ENCODE measurements around the gene ATP13A4.

Gene ATP13A4

DNA sequence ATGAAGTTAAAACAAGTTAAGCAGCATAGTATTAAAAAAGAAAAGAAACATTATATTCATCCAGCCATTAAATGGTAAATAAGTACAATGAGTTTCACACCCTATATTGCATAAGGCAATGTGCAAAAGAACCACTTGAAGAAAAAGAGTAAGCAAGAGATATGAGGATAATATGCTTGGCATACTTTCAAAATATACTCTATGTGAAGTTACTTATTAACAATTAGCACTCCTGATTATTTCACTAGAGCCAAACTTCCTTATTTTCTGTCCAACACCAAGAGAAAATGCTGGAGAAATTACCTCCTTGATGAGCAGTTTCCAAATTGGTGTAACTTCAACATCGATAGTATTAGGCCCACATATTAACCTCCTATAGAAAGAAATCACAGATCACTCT is 63.7 kb downstream of the ATP13A4 start:
- in situ Hi-C loops (cut with HindIII; ENCODE audit: low sequenced_read_pairs) = no loop called here
- no peak for DNase-seq (ENCODE audit: low read depth, low spot score)
- TF ChIP-seq, protein P1, sequence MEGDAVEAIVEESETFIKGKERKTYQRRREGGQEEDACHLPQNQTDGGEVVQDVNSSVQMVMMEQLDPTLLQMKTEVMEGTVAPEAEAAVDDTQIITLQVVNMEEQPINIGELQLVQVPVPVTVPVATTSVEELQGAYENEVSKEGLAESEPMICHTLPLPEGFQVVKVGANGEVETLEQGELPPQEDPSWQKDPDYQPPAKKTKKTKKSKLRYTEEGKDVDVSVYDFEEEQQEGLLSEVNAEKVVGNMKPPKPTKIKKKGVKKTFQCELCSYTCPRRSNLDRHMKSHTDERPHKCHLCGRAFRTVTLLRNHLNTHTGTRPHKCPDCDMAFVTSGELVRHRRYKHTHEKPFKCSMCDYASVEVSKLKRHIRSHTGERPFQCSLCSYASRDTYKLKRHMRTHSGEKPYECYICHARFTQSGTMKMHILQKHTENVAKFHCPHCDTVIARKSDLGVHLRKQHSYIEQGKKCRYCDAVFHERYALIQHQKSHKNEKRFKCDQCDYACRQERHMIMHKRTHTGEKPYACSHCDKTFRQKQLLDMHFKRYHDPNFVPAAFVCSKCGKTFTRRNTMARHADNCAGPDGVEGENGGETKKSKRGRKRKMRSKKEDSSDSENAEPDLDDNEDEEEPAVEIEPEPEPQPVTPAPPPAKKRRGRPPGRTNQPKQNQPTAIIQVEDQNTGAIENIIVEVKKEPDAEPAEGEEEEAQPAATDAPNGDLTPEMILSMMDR (IDR thresholded peaks at IDR 0.05; ENCODE audit: low read depth, low read length) = no peak
- H3K4me3 ChIP-seq (ENCODE audit: low read depth, low read length) = no peak overlapping the region

DNA sequence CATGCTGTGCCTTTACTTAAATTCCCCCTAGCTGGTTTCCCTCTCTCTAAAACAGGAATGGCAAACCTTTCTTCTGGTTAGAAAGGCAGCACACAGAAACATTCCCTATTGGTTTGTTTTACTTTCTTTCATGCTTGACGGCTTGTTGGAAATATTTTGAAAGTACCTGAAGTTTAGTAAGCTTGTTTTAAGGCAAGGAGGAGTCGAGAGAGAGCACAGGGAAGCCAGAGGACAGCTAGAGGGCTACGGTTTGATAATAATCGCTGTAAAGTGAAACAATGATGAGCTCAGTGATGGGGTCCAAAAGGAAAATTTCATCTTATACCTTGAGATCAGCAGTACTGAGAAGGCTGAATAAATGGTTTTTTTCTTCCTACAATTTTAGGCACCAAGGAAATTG is 64.1 kb downstream of the ATP13A4 start:
- TF ChIP-seq, protein P1 (IDR thresholded peaks at IDR 0.05; ENCODE audit: low read depth, low read length) = no peak
- no peak overlapping the region for H3K4me3 ChIP-seq (ENCODE audit: low read depth, low read length)
- in situ Hi-C loops (cut with HindIII; ENCODE audit: low sequenced_read_pairs) = no loop called here
- no peak for DNase-seq (ENCODE audit: low read depth, low spot score)

DNA sequence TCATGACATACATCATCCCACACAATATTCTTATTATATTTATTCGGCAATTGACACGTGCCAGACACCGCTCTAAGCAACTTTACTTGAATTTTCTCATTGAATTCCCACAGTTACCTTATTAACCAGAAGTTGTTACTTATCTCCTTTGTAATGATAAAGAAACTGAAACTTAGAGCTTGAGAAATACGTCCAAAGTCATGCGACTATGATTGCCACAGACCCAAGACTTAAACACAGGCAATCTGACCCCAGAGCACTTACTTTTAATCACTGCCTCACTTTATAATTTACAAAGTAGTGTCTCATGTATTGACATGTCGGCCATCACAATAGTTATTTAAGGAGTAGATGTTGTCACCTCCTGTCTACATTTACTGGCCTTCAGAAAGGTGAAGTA is 64.7 kb downstream of the ATP13A4 start:
- DNase-seq (ENCODE audit: low read depth, low spot score) = no peak
- in situ Hi-C loops (cut with HindIII; ENCODE audit: low sequenced_read_pairs) = no loop called here
- no peak overlapping the region for H3K4me3 ChIP-seq (ENCODE audit: low read depth, low read length)
- TF ChIP-seq, protein P1 (IDR thresholded peaks at IDR 0.05; ENCODE audit: low read depth, low read length) = no peak

DNA sequence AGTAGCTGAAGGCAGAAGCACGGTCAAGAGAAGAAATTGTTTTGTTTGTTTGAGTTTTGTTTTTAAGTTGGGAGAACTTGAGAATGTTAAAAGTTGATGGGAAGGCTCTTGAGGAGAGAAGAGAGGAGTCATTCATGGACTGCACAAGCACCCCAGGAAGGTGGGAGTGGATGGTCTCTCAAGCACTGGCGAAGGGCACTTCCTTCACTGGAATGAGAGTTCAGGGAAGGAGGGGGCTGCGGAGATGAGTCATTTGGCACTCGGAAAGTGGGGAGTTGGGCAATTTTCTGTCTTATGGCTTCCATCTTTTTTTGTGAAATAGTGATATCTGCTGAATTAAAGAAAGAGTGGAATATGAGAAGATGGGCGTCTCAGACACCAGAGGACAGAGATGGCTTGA is 66.0 kb downstream of the ATP13A4 start:
- TF ChIP-seq, protein P1 (IDR thresholded peaks at IDR 0.05; ENCODE audit: low read depth, low read length) = no peak
- H3K4me3 ChIP-seq (ENCODE audit: low read depth, low read length) = no peak overlapping the region
- in situ Hi-C loops (cut with HindIII; ENCODE audit: low sequenced_read_pairs) = no loop called here

DNA sequence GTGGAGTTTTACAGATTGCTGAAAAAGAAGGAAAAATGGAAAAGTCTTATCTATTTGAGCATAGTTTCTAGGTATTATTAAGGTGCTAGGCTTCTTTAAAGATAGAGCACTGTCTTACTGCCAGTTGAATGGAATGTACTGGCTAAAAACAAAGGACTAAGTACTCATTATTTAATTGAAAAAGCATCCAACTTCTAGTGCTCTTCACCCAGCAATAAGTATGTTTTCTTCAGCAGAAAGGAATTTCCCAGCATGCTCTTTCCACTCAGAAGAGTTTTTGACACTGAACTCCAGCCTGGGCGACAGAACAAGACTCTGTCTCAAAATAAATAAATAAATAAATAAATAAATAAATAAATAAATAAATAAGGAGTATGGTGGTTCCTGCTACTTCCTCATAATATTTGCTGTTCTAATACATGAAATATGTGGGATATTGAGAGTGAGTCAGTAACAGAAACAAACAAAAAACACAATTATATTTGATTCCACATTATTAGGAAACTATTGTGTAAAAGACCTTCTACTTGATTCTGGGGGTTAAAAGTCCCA is 70.6 kb downstream of the ATP13A4 start:
- H3K4me3 ChIP-seq (ENCODE audit: low read depth, low read length) = no peak overlapping the region
- no peak for DNase-seq (ENCODE audit: low read depth, low spot score)
- TF ChIP-seq, protein P1 (IDR thresholded peaks at IDR 0.05; ENCODE audit: low read depth, low read length) = no peak
- in situ Hi-C loops (cut with HindIII; ENCODE audit: low sequenced_read_pairs) = no loop called here

More for the DNA sequence above, 66.0 kb downstream of the ATP13A4 start:
- DNase-seq (ENCODE audit: low read depth, low spot score) = no peak

DNA sequence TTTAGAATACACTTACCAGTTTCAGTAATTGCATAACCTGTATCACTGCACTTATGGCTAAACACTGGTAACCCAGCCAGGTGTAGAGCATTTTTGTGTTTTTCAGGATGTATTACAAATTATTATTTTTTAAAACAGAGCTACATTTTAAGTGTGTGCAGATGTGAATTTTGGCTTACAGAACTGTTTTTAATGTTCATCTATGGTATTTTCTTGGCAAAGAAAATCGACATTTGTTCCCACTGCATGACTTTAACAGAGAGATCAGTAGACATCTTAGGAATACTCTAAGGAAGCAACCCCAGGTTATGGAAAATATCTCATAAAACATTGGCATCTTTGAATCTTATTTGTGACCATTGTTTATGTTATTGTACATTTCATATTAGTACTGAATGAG is 73.3 kb downstream of the ATP13A4 start:
- TF ChIP-seq, protein P1 (IDR thresholded peaks at IDR 0.05; ENCODE audit: low read depth, low read length) = no peak
- H3K4me3 ChIP-seq (ENCODE audit: low read depth, low read length) = no peak overlapping the region
- no peak for DNase-seq (ENCODE audit: low read depth, low spot score)
- in situ Hi-C loops (cut with HindIII; ENCODE audit: low sequenced_read_pairs) = no loop called here

DNA sequence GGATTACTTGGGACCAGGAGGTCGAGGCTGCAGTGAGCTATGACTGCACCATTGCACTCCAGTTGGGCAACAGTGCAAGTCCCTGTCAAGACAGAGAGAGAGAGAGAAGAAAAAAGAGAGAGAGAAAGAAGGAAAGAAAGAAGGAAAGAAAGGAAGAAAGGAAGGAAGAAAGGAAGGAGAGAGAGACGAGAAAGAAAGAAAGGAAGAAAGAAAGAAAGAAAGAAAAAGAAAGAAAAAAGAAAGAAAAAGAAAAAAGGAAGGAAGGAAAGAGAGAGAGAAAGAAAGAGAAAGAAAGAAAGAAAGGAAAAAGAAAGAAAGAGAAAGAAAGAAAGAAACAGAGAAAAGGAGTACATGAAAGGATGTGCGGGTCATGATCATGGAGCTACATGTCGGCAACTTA is 80.2 kb downstream of the ATP13A4 start:
- in situ Hi-C loops (cut with HindIII; ENCODE audit: low sequenced_read_pairs) = no loop called here
- no peak for DNase-seq (ENCODE audit: low read depth, low spot score)
- H3K4me3 ChIP-seq (ENCODE audit: low read depth, low read length) = no peak overlapping the region
- TF ChIP-seq, protein P1 (IDR thresholded peaks at IDR 0.05; ENCODE audit: low read depth, low read length) = no peak

All from astrocyte of the spinal cord (primary cell).